GM18861 (cell line): ENCODE results near the gene HPS1.

ENCODE experiments used
- ATAC-seq: cut with Tn5 transposase; IDR thresholded peaks from one replicate; pipeline ENCODE4 v1.9.1; 2021; ENCODE audit not compliant: unreplicated experiment

HPS1 gene

GRCh38 chr10:98433371-98433770, 13.4 kb downstream of the HPS1 start:
- ATAC-seq, result no peak

- no peak for ATAC-seq
Observed at GRCh38 chr10:98432330-98432729, 14.4 kb downstream of the HPS1 start.

GRCh38 chr10:98431016-98431415, 15.7 kb downstream of the HPS1 start:
- ATAC-seq, result no peak

GRCh38 chr10:98430427-98430826, 16.3 kb downstream of the HPS1 start:
- ATAC-seq, result no peak

GRCh38 chr10:98429320-98430072, 17.2 kb downstream of the HPS1 start:
- ATAC-seq, result no peak

GRCh38 chr10:98427011-98427515, 19.7 kb downstream of the HPS1 start:
- no peak for ATAC-seq

- ATAC-seq, result peak; percentile 75
Observed at GRCh38 chr10:98425511-98426352, 21.0 kb downstream of the HPS1 start.

- no peak for ATAC-seq
Observed at GRCh38 chr10:98424295-98425254, 22.2 kb downstream of the HPS1 start.

- ATAC-seq, result no peak
Observed at GRCh38 chr10:98423691-98424120, 23.0 kb downstream of the HPS1 start.

- no peak for ATAC-seq
Observed at GRCh38 chr10:98422182-98422581, 24.6 kb downstream of the HPS1 start.

- no peak for ATAC-seq
Observed at GRCh38 chr10:98420786-98421185, 25.9 kb downstream of the HPS1 start.

GRCh38 chr10:98419469-98420261, 27.1 kb downstream of the HPS1 start:
- ATAC-seq, result no peak

- no peak for ATAC-seq
Observed at GRCh38 chr10:98418665-98419468, 27.9 kb downstream of the HPS1 start.

- ATAC-seq, result no peak
Observed at GRCh38 chr10:98417973-98418664, 28.6 kb downstream of the HPS1 start.

GRCh38 chr10:98417481-98417959, 29.2 kb downstream of the HPS1 start:
- ATAC-seq, result no peak

- ATAC-seq, result no peak
Observed at GRCh38 chr10:98416606-98417388, 29.9 kb downstream of the HPS1 start.

GRCh38 chr10:98415731-98416119, 31.0 kb downstream of the HPS1 start:
- no peak for ATAC-seq
